Activated T-cell treated with anti-CD3 and anti-CD28 coated beads, Interleukin-2, amount 50 U/mL, for 4 hours (primary cell): Measurements from ENCODE around the gene MAST1. TPM values are rescaled to one million over a fixed set of nuclear protein-coding genes. Genes with fewer than 3 reads are reported as not detected.
"Not testable (repeated sequence)": the region's sequence is repeated elsewhere in the genome, so short reads cannot be mapped to it uniquely, and the experiment has no call there.

ENCODE experiments used
- ATAC-seq, 2 donors: fragments of 200-7000 bp; cut with Tn5 transposase; one replicate each; pipeline ENCODE4 v1.10.0; 2021
- DNase-seq: peaks from one replicate; pipeline ENCODE4 v3.0.0-alpha.2; 2020
- H3K27me3 Mint-ChIP-seq: one replicate; pipeline ENCODE4 v1.8.0; 2021; ENCODE audit warnings: low read depth, mixed read lengths
- H3K36me3 Mint-ChIP-seq: one replicate; pipeline ENCODE4 v1.8.0; 2022; ENCODE audit warnings: mixed read lengths; ENCODE audit not compliant: insufficient read depth
- H3K4me1 Mint-ChIP-seq: one replicate; pipeline ENCODE4 v1.8.0; 2021; ENCODE audit warnings: low read depth, mixed read lengths
- H3K4me3 Mint-ChIP-seq: one replicate; pipeline ENCODE4 v1.8.0; 2021; ENCODE audit warnings: mild to moderate bottlenecking, moderate library complexity, mixed read lengths
- H3K9me3 Mint-ChIP-seq: one replicate; pipeline ENCODE4 v1.8.0; 2021; ENCODE audit warnings: mixed read lengths
- total RNA-seq, 3 donors: library from RNA; stranded (reverse); gene quantifications; one replicate each; pipeline ENCODE4 v1.2.1, GENCODE V29; 2021

MAST1 gene
- total RNA-seq, 3 donors from 2014 or later = 0.37 to 1.0 (median 0.38) TPM

DNA sequence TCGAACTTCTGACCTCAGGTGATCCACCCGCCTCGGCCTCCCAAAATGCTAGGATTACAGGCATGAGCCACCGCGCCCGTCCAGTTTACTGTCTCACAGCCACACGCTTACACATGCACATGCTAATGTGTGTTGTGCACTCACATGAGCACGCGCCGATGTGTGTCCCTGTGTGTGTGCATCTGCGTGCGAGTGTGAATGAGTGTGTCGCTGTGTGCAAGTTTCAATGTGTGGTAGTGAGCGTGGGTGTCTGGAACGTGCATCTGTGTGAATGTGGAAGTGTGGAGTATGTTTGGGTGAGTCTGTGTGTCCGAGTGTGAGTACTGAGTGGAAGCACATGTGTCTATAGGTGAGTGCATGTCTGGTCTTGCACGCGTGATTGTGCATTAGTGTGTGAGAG lies 4.2 kb downstream of the MAST1 start:
- peaks cover 25% of the 10 kb centered on the region for H3K4me1 Mint-ChIP-seq
- ATAC-seq (no peak), DNase-seq (no peak)
- no peak overlapping the region for H3K4me3 Mint-ChIP-seq
- H3K36me3 Mint-ChIP-seq = no peaks in the 10 kb centered on the region
- no peaks in the 10 kb centered on the region for H3K9me3 Mint-ChIP-seq
- peaks cover 71% of the 10 kb centered on the region for H3K27me3 Mint-ChIP-seq

DNA sequence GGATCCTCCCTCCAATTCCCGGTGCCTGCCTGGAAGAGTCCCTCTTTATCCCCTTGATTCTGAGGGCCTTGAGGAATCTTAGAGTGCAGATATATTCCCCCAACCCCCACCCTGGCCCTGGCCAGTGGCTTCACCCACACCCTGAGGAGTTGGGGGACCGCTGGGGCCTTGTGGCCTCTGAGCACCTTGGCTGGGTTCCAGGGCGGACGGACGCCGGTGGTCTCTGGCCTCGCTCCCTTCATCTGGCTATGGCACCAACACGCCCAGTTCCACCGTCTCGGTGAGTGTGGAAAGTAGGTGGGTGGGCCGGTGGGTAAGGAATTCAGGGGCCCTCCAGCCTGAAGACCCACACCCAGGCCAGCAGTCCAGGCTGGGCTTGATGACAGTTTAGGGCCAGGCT lies 5.0 kb downstream of the MAST1 start:
- Mint-ChIP-seq H3K9me3 (no peaks in the 10 kb centered on the region), H3K4me1 (peaks cover 26% of the 10 kb centered on the region), H3K36me3 (no peaks in the 10 kb centered on the region), H3K4me3 (no peak overlapping the region), H3K27me3 (peaks cover 71% of the 10 kb centered on the region)
- DNase-seq (no peak), ATAC-seq (no peak)

DNA sequence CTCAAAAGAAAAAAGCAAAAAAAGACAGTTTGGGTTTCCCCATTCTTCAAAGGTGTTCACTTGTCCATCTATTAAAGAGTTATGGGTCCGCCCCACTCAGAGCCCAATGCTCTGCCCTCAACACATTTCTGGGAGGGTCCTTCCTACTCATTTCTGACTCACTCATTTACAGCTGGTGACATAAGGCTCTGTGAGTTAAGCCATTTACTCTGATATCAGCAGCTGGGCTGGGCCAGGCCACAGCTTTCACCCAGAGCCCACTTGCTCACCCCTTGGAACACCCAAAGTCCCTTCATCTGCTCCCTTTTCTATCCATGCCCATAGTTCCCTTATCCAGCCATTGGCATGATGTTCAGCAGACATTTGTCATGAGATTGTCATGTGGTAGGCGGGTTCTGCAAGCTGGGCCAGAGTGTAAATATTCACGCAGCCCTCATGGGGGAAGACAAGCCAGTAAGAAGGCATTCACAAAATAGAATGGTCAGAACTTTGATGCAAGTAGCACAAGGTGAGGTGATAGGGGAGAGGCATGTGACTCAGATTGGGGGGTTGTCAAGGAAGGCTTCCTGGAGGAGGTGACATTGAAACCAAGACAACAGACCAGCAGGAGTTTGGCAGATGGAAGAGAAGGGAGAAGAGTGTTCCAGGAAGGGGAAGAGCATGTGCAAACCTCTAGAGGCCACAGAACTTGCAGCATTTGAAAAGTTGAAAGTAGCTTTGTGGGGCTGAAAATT lies 5.9 kb downstream of the MAST1 start:
- Mint-ChIP-seq H3K9me3 (no peaks in the 10 kb centered on the region), H3K27me3 (peaks cover 69% of the 10 kb centered on the region), H3K4me1 (peaks cover 23% of the 10 kb centered on the region), H3K36me3 (no peaks in the 10 kb centered on the region), H3K4me3 (no peak overlapping the region)
- ATAC-seq = no peak
- DNase-seq = no peak

DNA sequence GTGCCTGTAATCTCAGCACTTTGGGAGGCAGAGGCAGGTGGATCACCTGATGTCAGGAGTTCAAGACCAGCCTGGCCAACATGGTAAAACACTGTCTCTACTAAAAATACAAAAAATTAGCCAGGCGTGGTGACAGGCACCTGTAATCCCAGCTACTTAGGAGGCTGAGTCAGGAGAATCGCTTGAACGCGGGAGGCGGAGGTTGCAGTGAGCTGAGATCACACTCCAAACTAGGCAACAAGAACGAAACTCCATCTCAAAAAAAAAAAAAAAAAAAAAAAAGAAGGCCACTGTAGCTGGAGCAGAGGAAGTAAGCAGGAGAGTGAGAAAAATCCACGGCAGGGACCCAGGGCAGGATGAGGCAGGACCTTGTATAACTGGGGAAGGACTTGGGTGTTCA lies 8.3 kb downstream of the MAST1 start:
- ATAC-seq, H3K9me3 Mint-ChIP-seq, H3K4me3 Mint-ChIP-seq, DNase-seq, H3K4me1 Mint-ChIP-seq, H3K36me3 Mint-ChIP-seq: not testable (repeated sequence)
- peaks cover 46% of the 10 kb centered on the region for H3K27me3 Mint-ChIP-seq

DNA sequence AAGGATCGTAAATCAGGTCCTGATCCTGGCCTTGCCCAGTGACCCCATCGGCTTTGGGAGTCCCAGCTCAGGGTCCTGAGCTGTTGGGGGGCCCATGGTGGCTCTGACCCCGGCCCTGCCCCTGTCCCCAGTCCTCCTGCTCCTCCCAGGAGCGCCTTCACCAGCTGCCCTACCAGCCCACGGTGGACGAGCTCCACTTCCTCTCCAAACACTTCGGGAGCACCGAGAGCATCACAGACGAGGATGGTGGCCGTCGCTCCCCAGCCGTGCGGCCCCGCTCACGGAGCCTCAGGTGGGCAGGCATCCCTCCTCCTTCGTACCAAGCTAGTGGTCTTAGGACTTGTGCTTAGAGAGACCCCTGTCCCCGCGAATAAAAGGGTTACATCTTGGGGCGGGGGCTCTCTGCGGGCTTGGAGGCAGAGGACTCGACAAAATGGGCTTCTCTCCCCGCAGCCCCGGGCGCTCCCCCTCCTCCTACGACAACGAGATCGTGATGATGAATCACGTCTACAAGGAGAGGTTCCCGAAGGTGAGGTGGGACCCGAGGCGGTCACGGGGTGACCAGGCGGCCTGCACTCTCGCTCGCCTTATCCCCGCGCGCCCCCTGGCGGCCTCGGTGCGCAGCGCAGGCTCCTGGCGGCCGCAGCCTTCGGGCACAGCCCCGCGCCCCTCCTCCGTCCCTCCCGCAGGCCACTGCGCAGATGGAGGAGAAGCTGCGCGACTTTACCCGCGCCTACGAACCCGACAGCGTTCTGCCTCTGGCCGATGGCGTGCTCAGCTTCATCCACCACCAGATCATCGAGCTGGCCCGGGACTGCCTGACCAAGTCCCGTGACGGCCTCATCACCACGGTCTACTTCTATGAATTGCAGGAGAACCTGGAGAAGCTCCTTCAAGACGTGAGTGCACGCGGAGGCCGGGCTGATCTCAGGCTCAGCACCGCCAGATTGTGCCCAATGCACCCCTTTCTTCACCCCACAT lies 9.1 kb downstream of the MAST1 start:
- H3K36me3 Mint-ChIP-seq = no peaks in the 10 kb centered on the region
- peak overlapping the region; percentile 37 for H3K4me3 Mint-ChIP-seq
- peaks cover 42% of the 10 kb centered on the region for H3K27me3 Mint-ChIP-seq
- peak; percentile 96 to 97 for ATAC-seq
- H3K9me3 Mint-ChIP-seq = no peaks in the 10 kb centered on the region
- peak; percentile 84 for DNase-seq
- peaks cover 8% of the 10 kb centered on the region for H3K4me1 Mint-ChIP-seq

DNA sequence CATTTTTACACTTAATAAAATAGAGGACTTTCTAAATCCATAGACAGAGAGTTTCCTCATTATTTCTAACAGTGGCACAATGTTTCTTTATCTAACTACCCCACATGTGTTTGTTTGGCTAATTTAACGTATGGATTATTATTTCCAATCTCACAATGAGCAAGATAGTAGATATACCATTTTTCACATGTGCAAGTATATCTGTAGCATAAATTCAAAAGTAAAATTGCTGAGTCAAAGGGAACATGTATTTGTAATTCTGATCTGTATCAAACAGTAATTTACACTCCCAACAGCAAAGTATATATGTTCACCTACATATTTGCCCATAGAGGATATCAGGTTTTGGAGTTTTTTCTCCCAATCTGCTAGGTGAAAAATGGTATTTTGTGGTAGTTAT lies 18.3 kb downstream of the MAST1 start:
- H3K4me1 Mint-ChIP-seq = no peaks in the 10 kb centered on the region
- H3K36me3 Mint-ChIP-seq = no peaks in the 10 kb centered on the region
- H3K9me3 Mint-ChIP-seq = peaks cover 5% of the 10 kb centered on the region
- ATAC-seq (no peak), DNase-seq (no peak)
- peaks cover 7% of the 10 kb centered on the region for H3K27me3 Mint-ChIP-seq
- no peak overlapping the region for H3K4me3 Mint-ChIP-seq

DNA sequence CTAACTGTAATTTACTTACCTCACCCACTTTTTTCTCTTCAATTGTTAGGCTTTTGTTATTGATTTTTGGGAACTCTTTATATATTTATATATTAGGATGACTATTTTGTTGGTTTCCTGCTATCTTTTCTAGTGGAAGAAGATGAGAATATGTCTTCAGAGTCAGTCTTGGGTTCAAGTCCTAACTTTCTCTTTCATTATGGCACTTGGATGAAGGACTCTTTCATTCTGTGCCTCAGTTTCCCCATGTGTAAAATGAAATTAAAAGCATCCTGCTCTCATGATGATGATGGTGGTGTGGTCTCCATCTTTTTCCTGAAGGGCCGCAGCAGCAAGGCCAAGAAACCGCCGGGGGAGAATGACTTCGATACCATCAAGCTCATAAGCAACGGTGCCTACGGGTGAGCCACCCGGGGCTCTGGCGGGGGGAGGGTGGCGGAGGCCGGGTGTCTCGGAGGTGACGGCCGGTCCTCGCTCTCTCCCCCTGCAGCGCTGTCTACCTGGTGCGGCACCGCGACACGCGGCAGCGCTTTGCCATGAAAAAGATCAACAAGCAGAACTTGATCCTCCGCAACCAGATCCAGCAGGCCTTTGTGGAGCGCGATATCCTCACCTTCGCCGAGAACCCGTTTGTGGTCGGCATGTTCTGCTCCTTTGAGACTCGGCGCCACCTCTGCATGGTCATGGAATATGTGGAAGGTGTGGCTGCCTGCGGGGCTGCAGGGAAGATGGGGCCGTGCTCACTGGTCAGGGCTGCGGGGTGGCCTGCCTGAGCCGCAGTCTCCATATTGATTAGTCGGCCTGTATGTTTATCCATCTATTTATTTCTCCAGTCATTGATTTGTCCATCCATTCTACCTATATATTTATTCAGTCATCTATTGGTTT lies 20.0 kb downstream of the MAST1 start:
- DNase-seq = no peak
- H3K4me1 Mint-ChIP-seq = no peaks in the 10 kb centered on the region
- H3K36me3 Mint-ChIP-seq = no peaks in the 10 kb centered on the region
- H3K9me3 Mint-ChIP-seq = peaks cover 5% of the 10 kb centered on the region
- H3K4me3 Mint-ChIP-seq = no peak overlapping the region
- no peak for ATAC-seq
- H3K27me3 Mint-ChIP-seq = peaks cover 4% of the 10 kb centered on the region

DNA sequence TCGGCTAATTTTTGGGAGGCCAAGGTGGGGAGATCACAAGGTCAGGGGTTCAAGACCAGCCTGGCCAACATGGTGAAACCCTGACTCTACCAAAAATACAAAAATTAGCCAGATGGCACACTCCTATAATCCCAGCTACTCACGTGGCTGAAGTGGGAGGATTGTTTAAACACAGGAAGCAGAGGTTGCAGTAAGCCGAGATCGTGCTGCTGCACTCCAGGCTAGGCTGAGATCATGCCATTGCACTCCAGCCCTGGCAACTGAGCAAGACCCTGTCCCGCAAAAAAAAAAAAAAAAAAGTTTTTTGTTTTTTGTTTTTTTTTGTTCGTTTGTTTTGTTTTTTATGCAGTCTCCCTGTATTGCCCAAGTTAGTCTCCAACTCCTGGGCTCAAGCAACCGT lies 21.2 kb downstream of the MAST1 start:
- Mint-ChIP-seq H3K27me3 (no peaks in the 10 kb centered on the region), H3K4me1 (no peaks in the 10 kb centered on the region), H3K4me3 (no peak overlapping the region), H3K36me3 (no peaks in the 10 kb centered on the region), H3K9me3 (peaks cover 5% of the 10 kb centered on the region)
- no peak for DNase-seq
- ATAC-seq = no peak

DNA sequence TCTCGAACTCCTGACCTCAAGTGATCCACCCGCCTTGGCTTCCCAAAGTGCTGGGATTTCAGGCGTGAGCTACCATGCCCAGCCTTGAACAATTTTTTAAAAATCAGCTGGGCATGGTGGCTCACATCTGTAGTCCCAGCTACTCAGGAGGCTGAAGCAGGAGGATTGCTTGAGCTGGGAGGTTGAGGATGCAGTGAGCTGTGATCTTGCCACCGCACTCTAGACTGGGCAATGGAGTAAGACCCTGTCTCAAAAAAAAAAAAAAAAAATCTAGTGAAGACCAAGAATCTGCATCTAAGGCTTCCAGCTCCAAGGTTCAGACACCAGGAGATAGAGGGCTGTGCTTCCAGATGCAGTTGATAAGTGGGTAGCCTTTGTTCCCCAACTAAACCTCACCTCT lies 25.8 kb downstream of the MAST1 start:
- peaks cover 7% of the 10 kb centered on the region for H3K4me1 Mint-ChIP-seq
- no peaks in the 10 kb centered on the region for H3K9me3 Mint-ChIP-seq
- H3K36me3 Mint-ChIP-seq = no peaks in the 10 kb centered on the region
- ATAC-seq = no peak
- no peak for DNase-seq
- H3K27me3 Mint-ChIP-seq = peaks cover 11% of the 10 kb centered on the region
- no peak overlapping the region for H3K4me3 Mint-ChIP-seq

DNA sequence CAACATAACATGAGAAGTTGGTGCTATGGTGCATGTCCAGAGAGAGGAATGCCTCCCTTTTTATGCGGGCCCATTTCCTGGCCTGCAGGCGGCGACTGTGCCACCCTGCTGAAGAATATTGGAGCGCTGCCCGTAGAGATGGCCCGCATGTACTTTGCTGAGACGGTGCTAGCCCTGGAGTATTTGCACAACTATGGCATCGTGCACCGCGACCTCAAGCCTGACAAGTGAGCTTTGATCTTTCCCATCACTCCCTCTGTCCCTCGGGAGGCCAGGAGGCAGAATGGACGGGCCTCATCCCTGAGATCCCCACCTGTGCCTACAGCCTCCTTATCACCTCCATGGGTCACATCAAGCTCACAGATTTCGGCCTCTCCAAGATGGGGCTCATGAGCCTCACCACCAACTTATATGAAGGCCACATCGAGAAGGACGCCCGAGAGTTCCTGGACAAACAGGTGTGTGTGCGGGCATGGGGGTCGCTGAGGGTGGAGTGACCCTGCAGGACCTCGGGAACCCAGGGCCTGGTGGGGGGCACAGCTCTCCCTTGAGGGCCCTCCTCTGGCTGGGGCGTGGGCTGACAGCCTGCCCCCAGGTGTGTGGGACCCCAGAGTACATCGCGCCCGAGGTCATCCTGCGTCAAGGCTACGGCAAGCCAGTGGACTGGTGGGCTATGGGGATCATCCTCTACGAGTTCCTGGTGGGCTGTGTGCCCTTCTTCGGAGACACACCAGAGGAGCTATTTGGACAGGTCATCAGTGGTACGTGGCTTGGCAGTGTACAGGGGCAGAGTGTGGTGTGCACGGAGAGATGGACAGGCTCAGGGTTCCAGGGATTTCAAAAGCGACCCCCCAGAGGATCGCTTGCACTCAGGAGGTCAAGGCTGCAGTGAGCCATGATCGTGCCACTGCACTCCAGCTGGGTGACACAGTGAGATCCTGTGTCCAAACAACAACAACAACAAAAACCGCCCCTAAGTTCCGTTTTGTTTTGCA lies 26.7 kb downstream of the MAST1 start:
- Mint-ChIP-seq H3K4me3 (no peak overlapping the region), H3K9me3 (no peaks in the 10 kb centered on the region), H3K4me1 (peaks cover 7% of the 10 kb centered on the region)

DNA sequence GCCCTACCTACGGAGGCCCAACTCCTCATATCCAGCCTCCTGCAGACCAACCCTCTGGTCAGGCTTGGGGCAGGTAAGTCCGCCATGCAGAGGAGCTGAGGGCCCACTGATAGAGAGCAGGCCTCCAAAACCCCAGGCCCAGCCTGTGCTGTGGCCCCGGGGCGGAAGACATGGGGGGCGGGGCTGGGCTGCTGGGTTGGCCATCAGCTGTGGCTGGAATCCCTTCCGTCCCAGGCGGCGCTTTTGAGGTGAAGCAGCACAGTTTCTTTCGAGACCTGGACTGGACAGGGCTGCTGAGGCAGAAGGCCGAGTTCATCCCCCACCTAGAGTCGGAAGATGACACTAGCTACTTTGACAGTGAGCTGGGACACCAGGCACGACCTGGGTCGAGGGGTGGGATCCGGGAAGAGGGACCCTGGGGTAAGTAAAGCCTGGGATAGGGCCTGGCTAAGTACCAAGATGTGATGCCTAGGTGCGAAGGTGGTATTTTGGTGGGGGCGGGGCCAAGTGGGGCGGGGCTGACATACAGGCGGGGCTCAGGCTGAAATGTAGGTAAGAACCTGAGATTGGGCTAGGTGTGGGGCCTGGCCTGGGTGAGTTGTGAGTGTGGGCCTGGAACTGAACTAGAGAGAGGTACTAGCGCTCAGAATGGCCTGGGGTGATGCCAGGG lies 27.6 kb downstream of the MAST1 start:
- no peaks in the 10 kb centered on the region for H3K9me3 Mint-ChIP-seq
- H3K36me3 Mint-ChIP-seq = no peaks in the 10 kb centered on the region
- ATAC-seq (no peak), DNase-seq (no peak)
- no peak overlapping the region for H3K4me3 Mint-ChIP-seq
- H3K4me1 Mint-ChIP-seq = peaks cover 7% of the 10 kb centered on the region
- H3K27me3 Mint-ChIP-seq = peaks cover 11% of the 10 kb centered on the region

More for the DNA sequence above, 26.7 kb downstream of the MAST1 start:
- no peak for DNase-seq
- ATAC-seq = no peak
- peaks cover 11% of the 10 kb centered on the region for H3K27me3 Mint-ChIP-seq
- no peaks in the 10 kb centered on the region for H3K36me3 Mint-ChIP-seq

DNA sequence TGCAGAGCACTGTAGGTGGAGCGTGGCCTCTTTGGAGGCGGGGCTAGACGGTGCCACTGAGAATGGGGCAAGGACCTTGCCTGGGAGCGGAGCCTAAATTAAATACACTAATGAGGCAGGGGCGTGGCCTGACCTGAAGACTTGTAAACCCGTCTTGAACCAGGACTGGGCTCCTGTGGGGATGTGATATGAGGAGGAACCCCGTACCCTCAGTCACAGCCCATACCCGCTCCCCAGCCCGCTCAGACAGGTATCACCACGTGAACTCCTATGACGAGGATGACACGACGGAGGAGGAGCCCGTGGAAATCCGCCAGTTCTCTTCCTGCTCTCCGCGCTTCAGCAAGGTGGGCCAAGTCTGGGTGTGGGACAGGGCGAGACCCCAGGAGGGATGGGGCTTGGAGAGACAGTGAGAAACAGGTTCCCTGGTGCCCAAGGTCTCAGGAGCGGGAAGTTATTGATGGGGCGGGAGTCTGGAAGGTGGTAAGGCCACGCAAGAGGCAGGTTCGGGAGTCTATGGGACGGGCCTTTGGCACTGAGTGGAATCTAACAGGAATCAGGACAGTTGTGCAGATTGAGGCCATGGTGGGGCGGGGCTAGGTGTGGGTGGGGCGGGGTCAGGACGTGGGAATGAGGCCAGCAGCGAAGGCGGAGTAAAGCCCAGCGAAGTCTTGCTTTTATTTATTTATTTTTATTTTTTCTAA lies 28.3 kb downstream of the MAST1 start:
- peak overlapping the region; percentile 67 for H3K4me3 Mint-ChIP-seq
- H3K36me3 Mint-ChIP-seq = no peaks in the 10 kb centered on the region
- ATAC-seq (no peak), DNase-seq (no peak)
- peaks cover 11% of the 10 kb centered on the region for H3K27me3 Mint-ChIP-seq
- H3K4me1 Mint-ChIP-seq = peaks cover 7% of the 10 kb centered on the region
- H3K9me3 Mint-ChIP-seq = no peaks in the 10 kb centered on the region
